SK-N-SH (cell line): ENCODE results near the gene DNAH1. TPM values are rescaled to one million over a fixed set of nuclear protein-coding genes. Genes with fewer than 3 reads are reported as not detected.

Experiments used
- CTCF ChIA-PET: fragments of 300-600, 350-600 bp; formaldehyde crosslinking; extraction: SDS; loops from one replicate; lab custom pipeline; 2021; lab: Yijun Ruan, JAX
- POLR2A ChIA-PET: fragments of 350-600 bp; sonication (Branson Sonifier 250); formaldehyde crosslinking; extraction: SDS; loops from one replicate; lab custom pipeline; 2020; ENCODE audit warnings: antibody characterized with exemption, inconsistent platforms; lab: Yijun Ruan, JAX
- DNase-seq: peaks from one replicate; pipeline ENCODE4 v3.0.0; 2012
- H2AFZ ChIP-seq: fragments of 200-600 bp; sonication (generic); 2 replicates; pipeline ENCODE4 v1.8.1; 2016; ENCODE audit warnings: antibody characterized with exemption, mild to moderate bottlenecking, low read depth
- H3F3A ChIP-seq: fragments of 200-600 bp; sonication (generic); replicated peaks from 2 replicates; pipeline ENCODE3; 2016; ENCODE audit warnings: antibody characterized with exemption, mild to moderate bottlenecking; ENCODE audit not compliant: insufficient read depth
- H3K27ac ChIP-seq, 2 experiments: fragments of 200-500 bp in 1 of 2; fragments of 200-600 bp in 1 of 2; sonication (Bioruptor generic) in 1 of 2; sonication (generic), shearing (Covaris generic) in 1 of 2; 2 replicates each; pipeline versions ENCODE4 v1.5.1 to v1.6.1; 2014 to 2016; ENCODE audit warnings: low read depth in 2 of 2, inconsistent platforms in 1 of 2, low read length in 1 of 2, mild to moderate bottlenecking in 1 of 2, mixed read lengths in 1 of 2
- H3K27me3 ChIP-seq: fragments of 200-600 bp; sonication (generic), shearing (Covaris generic); 2 replicates; pipeline ENCODE4 v1.6.1; 2016; ENCODE audit warnings: mixed run types; ENCODE audit not compliant: insufficient read depth
- H3K36me3 ChIP-seq, 2 experiments: fragments of 200-500 bp in 1 of 2; fragments of 200-600 bp in 1 of 2; sonication (Bioruptor generic) in 1 of 2; sonication (generic) in 1 of 2; replicated peaks in 1 of 2; 2 replicates each; pipeline versions ENCODE3 to v1.5.1; 2014 to 2016; ENCODE audit warnings: low read length in 1 of 2, mild to moderate bottlenecking in 1 of 2; ENCODE audit not compliant: insufficient read depth in 2 of 2, control insufficient read depth in 1 of 2
- H3K4me1 ChIP-seq, 2 experiments: fragments of 200-500 bp in 1 of 2; fragments of 200-600 bp in 1 of 2; sonication (Bioruptor generic) in 1 of 2; sonication (generic), shearing (Covaris generic) in 1 of 2; 2 replicates each; pipeline versions ENCODE4 v1.5.1 to v1.6.1; 2014 to 2016; ENCODE audit warnings: low read depth in 1 of 2, low read length in 1 of 2, mixed run types in 1 of 2; ENCODE audit not compliant: insufficient read depth in 2 of 2, control insufficient read depth in 1 of 2
- H3K4me2 ChIP-seq: fragments of 200-600 bp; sonication (generic), shearing (Covaris generic); 2 replicates; pipeline ENCODE4 v1.6.1; 2017; ENCODE audit warnings: mixed run types
- H3K4me3 ChIP-seq, 2 experiments: fragments of 200-500 bp in 1 of 2; fragments of 200-600 bp in 1 of 2; sonication (Bioruptor generic) in 1 of 2; sonication (generic), shearing (Covaris generic) in 1 of 2; 2 replicates each; pipeline versions ENCODE4 v1.5.1 to v1.8.1; 2014 to 2016; ENCODE audit warnings: low read depth in 2 of 2, inconsistent platforms in 1 of 2, low read length in 1 of 2, mild to moderate bottlenecking in 1 of 2, mixed read lengths in 1 of 2, moderate library complexity in 1 of 2
- H3K79me2 ChIP-seq: fragments of 200-600 bp; sonication (generic); 2 replicates; pipeline ENCODE4 v1.8.1; 2017; ENCODE audit warnings: mild to moderate bottlenecking; ENCODE audit not compliant: insufficient read depth
- H3K9ac ChIP-seq: fragments of 200-600 bp; sonication (generic); 2 replicates; pipeline ENCODE4 v1.6.1; 2017; ENCODE audit warnings: mixed run types
- H3K9me2 ChIP-seq: fragments of 200-600 bp; sonication (generic); 2 replicates; pipeline ENCODE4 v1.6.1; 2017; ENCODE audit warnings: mixed run types
- H3K9me3 ChIP-seq: fragments of 200-600 bp; sonication (generic); 2 replicates; pipeline ENCODE4 v1.6.1; 2017; ENCODE audit warnings: mixed run types, mild to moderate bottlenecking, moderate library complexity
- H4K20me1 ChIP-seq: fragments of 200-600 bp; sonication (generic); 2 replicates; pipeline ENCODE4 v1.6.1; 2017; ENCODE audit warnings: mild to moderate bottlenecking, mixed run types; ENCODE audit not compliant: insufficient read depth
- EP300 ChIP-seq, 2 experiments: IDR thresholded peaks; 2 replicates each; pipeline versions ENCODE4 v1.4.0 to v1.6.1; 2012; ENCODE audit warnings: borderline replicate concordance in 1 of 2, low read depth in 1 of 2, low read length in 1 of 2
- MEF2A ChIP-seq: IDR thresholded peaks from 2 replicates; pipeline ENCODE4 v1.4.0; 2012; ENCODE audit warnings: low read depth, borderline replicate concordance
- NFIC ChIP-seq: IDR thresholded peaks from 2 replicates; pipeline ENCODE4 v1.4.0; 2012; ENCODE audit warnings: borderline replicate concordance
- RAD21 ChIP-seq: IDR thresholded peaks from 2 replicates; pipeline ENCODE4 v1.6.1; 2012; ENCODE audit warnings: mild to moderate bottlenecking, low read length
- RFX5 ChIP-seq: IDR thresholded peaks from 2 replicates; pipeline ENCODE4 v1.6.1; 2012; ENCODE audit warnings: mild to moderate bottlenecking, improper control_type of control experiment, low read length
- RXRA ChIP-seq: IDR thresholded peaks from 2 replicates; pipeline ENCODE4 v1.4.0; 2012; ENCODE audit warnings: low read depth, mild to moderate bottlenecking, borderline replicate concordance
- TAF1 ChIP-seq: IDR thresholded peaks from 2 replicates; pipeline ENCODE4 v1.6.1; 2012; ENCODE audit warnings: low read depth, mild to moderate bottlenecking, low read length, moderate library complexity, borderline replicate concordance
- TCF12 ChIP-seq: IDR thresholded peaks from 2 replicates; pipeline ENCODE4 v1.4.0; 2012
- WGBS: methylation state at CpG from one replicate; pipeline ENCODE4 v1.1.6; 2017; ENCODE audit warnings: low lambda C conversion rate; 5-methylcytosine and 5-hydroxymethylcytosine counted together
- polyA plus RNA-seq, 3 experiments: library from polyadenylated mRNA; depleted of rRNA; stranded (reverse); fragments of >200 nt; gene quantifications; 2 replicates each; pipeline ENCODE4 v1.2.3, GENCODE V29; 2012
- TF ChIP-seq, protein P1 (sequence below): fragments of 200-600 bp; sonication (generic); IDR thresholded peaks from 2 replicates; pipeline ENCODE4 v1.6.1; 2017; ENCODE audit warnings: antibody characterized with exemption, mild to moderate bottlenecking, moderate library complexity
- TF ChIP-seq, protein P2 (sequence below): IDR thresholded peaks from 2 replicates; pipeline ENCODE4; 2012
- TF ChIP-seq, protein P3 (sequence below): IDR thresholded peaks from 2 replicates; pipeline ENCODE4 v1.4.0; 2012; ENCODE audit warnings: low read depth
- TF ChIP-seq, protein P4 (sequence below): IDR thresholded peaks from 2 replicates; pipeline ENCODE4 v1.6.1; 2012; ENCODE audit warnings: mild to moderate bottlenecking, low read depth, low read length, moderate library complexity

The DNAH1 gene
- polyA plus RNA-seq, 1 of the 3 experiments (the other 2 are of a cell fraction) = 5.1 TPM

DNA sequence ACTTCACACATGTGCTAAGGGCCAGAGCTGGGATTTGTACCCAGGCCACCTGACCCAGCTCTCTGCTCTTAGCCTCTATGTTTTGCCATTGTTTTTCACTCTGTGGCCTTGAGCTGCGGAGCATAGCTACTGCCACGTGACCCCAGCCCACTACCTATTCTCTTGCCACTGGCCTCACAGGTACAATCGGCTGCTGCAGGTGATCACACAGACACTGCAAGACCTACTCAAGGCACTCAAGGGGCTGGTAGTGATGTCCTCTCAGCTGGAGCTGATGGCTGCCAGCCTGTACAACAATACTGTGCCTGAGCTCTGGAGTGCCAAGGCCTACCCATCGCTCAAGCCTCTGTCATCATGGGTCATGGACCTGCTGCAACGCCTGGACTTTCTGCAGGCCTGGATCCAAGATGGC is 82.6 kb downstream of the DNAH1 start:
- no peak overlapping the region for H3K4me3 ChIP-seq
- H3K27ac ChIP-seq = no peak overlapping the region
- no peak for DNase-seq
- H3F3A ChIP-seq = no peaks in the 10 kb centered on the region
- H3K9me2 ChIP-seq = no peaks in the 10 kb centered on the region
- H3K4me2 ChIP-seq = no peak overlapping the region
- H3K9ac ChIP-seq = no peak overlapping the region
- no peaks in the 10 kb centered on the region for H3K79me2 ChIP-seq
- 86% methylated on average over 5 of the region's 5 CpGs for WGBS
- H4K20me1 ChIP-seq = no peaks in the 10 kb centered on the region
- no peaks in the 10 kb centered on the region for H3K4me1 ChIP-seq
- peaks cover 0 to 32% of the 10 kb centered on the region in 2 experiments for H3K36me3 ChIP-seq
- CTCF ChIA-PET = interaction anchor here (0.7 to 1.4 kb wide), 3 partner anchors 10 to 59 kb away, joined by 3 to 6 read pairs (median 4); no protein-coding TSS in a partner anchor
- POLR2A ChIA-PET = interaction anchor here (0.7 to 1.5 kb wide), 3 partner anchors 11 to 97 kb away, joined by 3 to 4 read pairs (median 3); no protein-coding TSS in a partner anchor
- no peak overlapping the region for H2AFZ ChIP-seq
- TF ChIP-seq, protein P1, sequence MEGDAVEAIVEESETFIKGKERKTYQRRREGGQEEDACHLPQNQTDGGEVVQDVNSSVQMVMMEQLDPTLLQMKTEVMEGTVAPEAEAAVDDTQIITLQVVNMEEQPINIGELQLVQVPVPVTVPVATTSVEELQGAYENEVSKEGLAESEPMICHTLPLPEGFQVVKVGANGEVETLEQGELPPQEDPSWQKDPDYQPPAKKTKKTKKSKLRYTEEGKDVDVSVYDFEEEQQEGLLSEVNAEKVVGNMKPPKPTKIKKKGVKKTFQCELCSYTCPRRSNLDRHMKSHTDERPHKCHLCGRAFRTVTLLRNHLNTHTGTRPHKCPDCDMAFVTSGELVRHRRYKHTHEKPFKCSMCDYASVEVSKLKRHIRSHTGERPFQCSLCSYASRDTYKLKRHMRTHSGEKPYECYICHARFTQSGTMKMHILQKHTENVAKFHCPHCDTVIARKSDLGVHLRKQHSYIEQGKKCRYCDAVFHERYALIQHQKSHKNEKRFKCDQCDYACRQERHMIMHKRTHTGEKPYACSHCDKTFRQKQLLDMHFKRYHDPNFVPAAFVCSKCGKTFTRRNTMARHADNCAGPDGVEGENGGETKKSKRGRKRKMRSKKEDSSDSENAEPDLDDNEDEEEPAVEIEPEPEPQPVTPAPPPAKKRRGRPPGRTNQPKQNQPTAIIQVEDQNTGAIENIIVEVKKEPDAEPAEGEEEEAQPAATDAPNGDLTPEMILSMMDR = no peak
- no peak for TF ChIP-seq RFX5
- no peak for TF ChIP-seq EP300 (IDR thresholded peaks at IDR 0.05; ENCODE audit: borderline replicate concordance in 1 of 2, low read depth in 1 of 2, low read length in 1 of 2)
- no peak for TF ChIP-seq RAD21
- TF ChIP-seq, protein P2, sequence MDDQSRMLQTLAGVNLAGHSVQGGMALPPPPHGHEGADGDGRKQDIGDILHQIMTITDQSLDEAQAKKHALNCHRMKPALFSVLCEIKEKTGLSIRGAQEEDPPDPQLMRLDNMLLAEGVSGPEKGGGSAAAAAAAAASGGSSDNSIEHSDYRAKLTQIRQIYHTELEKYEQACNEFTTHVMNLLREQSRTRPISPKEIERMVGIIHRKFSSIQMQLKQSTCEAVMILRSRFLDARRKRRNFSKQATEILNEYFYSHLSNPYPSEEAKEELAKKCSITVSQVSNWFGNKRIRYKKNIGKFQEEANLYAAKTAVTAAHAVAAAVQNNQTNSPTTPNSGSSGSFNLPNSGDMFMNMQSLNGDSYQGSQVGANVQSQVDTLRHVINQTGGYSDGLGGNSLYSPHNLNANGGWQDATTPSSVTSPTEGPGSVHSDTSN = no peak
- TF ChIP-seq RXRA = no peak
- no peak for TF ChIP-seq NFIC
- no peaks in the 10 kb centered on the region for H3K27me3 ChIP-seq
- H3K9me3 ChIP-seq = no peaks in the 10 kb centered on the region

DNA sequence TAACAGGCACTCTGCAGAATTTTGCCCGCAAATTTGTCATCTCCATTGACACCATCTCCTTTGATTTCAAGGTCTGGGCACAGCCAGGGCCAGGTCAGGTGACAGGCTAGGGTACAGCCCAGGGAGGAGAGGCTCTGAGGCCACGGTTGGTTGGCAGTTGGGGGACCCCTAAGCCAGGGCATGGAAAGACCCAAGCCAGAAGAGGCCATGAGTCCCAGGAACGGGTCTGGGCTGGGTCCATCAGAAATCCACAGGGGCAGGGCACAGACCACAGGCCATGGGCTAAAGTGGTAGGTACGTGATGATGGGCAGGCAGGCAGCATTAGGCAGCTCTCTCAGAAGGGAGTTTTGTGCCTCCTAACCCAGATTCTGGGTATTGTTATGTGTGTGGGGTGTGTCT is 83.0 kb downstream of the DNAH1 start:
- no peaks in the 10 kb centered on the region for H3K9me3 ChIP-seq
- no peaks in the 10 kb centered on the region for H3K9me2 ChIP-seq
- ChIA-PET CTCF (interaction anchor here (0.7 to 0.9 kb wide), 2 partner anchors 10 to 60 kb away, joined by 3 to 4 read pairs; no protein-coding TSS in a partner anchor), POLR2A (interaction anchor here (1.0 to 1.5 kb wide), 2 partner anchors 12 to 70 kb away, joined by 3 to 4 read pairs; no protein-coding TSS in a partner anchor)
- no peak for DNase-seq
- no peak overlapping the region for H3K9ac ChIP-seq
- H2AFZ ChIP-seq = no peak overlapping the region
- no peaks in the 10 kb centered on the region for H3K27me3 ChIP-seq
- no peak overlapping the region for H3K27ac ChIP-seq
- H3F3A ChIP-seq = no peaks in the 10 kb centered on the region
- no peak for TF ChIP-seq EP300 (IDR thresholded peaks at IDR 0.05; ENCODE audit: borderline replicate concordance in 1 of 2, low read depth in 1 of 2, low read length in 1 of 2)
- TF ChIP-seq MEF2A = no peak
- TF ChIP-seq TAF1 = no peak
- TF ChIP-seq, protein P3, sequence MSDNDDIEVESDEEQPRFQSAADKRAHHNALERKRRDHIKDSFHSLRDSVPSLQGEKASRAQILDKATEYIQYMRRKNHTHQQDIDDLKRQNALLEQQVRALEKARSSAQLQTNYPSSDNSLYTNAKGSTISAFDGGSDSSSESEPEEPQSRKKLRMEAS = no peak
- TF ChIP-seq TCF12 = no peak
- TF ChIP-seq, protein P4, sequence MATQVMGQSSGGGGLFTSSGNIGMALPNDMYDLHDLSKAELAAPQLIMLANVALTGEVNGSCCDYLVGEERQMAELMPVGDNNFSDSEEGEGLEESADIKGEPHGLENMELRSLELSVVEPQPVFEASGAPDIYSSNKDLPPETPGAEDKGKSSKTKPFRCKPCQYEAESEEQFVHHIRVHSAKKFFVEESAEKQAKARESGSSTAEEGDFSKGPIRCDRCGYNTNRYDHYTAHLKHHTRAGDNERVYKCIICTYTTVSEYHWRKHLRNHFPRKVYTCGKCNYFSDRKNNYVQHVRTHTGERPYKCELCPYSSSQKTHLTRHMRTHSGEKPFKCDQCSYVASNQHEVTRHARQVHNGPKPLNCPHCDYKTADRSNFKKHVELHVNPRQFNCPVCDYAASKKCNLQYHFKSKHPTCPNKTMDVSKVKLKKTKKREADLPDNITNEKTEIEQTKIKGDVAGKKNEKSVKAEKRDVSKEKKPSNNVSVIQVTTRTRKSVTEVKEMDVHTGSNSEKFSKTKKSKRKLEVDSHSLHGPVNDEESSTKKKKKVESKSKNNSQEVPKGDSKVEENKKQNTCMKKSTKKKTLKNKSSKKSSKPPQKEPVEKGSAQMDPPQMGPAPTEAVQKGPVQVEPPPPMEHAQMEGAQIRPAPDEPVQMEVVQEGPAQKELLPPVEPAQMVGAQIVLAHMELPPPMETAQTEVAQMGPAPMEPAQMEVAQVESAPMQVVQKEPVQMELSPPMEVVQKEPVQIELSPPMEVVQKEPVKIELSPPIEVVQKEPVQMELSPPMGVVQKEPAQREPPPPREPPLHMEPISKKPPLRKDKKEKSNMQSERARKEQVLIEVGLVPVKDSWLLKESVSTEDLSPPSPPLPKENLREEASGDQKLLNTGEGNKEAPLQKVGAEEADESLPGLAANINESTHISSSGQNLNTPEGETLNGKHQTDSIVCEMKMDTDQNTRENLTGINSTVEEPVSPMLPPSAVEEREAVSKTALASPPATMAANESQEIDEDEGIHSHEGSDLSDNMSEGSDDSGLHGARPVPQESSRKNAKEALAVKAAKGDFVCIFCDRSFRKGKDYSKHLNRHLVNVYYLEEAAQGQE = no peak
- no peaks in the 10 kb centered on the region for H3K4me1 ChIP-seq
- H4K20me1 ChIP-seq = no peaks in the 10 kb centered on the region
- H3K79me2 ChIP-seq = no peaks in the 10 kb centered on the region
- WGBS = 100% methylated on average over 1 of the region's 4 CpGs
- no peak overlapping the region for H3K4me3 ChIP-seq
- no peak overlapping the region for H3K4me2 ChIP-seq
- H3K36me3 ChIP-seq = peaks cover 2 to 37% of the 10 kb centered on the region in 2 experiments
